Esophagus squamous epithelium (tissue), 5 donors: ENCODE results near the gene ITPR2. TPM values are rescaled to one million over a fixed set of nuclear protein-coding genes. Genes with fewer than 3 reads are reported as not detected.
"Not testable (repeated sequence)": the region's sequence is repeated elsewhere in the genome, so short reads cannot be mapped to it uniquely, and the experiment has no call there.

Experiments
- DNase-seq: peaks from one replicate; lab custom pipeline; 2025; lab: John Stamatoyannopoulos, UW
- H3K27ac ChIP-seq, 4 donors: fragments of 200-600 bp; sonication (generic); one replicate each; pipeline ENCODE4 v1.5.1; 2016 to 2019; ENCODE audit warnings: mild to moderate bottlenecking in 1 of 4
- H3K27me3 ChIP-seq, 4 donors: fragments of 200-600 bp; sonication (generic); 1 replicate in 3 of 4; 2 replicates in 1 of 4; pipeline versions ENCODE4 v1.5.1 to v1.6.0; 2017 to 2021; ENCODE audit warnings: antibody characterized with exemption in 1 of 4
- H3K36me3 ChIP-seq, 3 donors: fragments of 200-600 bp; sonication (generic); one replicate each; pipeline ENCODE4 v1.5.1; 2016 to 2019
- H3K4me1 ChIP-seq, 3 donors: fragments of 200-600 bp; sonication (generic); one replicate each; pipeline ENCODE4 v1.5.1; 2017 to 2019
- H3K4me3 ChIP-seq, 4 donors: fragments of 200-600 bp; sonication (generic); 1 replicate in 3 of 4; 2 replicates in 1 of 4; pipeline ENCODE4 v1.5.1; 2016 to 2019; ENCODE audit warnings: mild to moderate bottlenecking in 2 of 4, moderate library complexity in 1 of 4
- H3K9me3 ChIP-seq, 3 donors: fragments of 200-600 bp; sonication (generic); one replicate each; pipeline ENCODE4 v1.5.1; 2016 to 2019
- POLR2A ChIP-seq, 4 donors: fragments of 450-650 bp; IDR thresholded peaks; one replicate each; pipeline ENCODE4 v1.6.1; 2017; ENCODE audit warnings: antibody characterized with exemption in 4 of 4, mild to moderate bottlenecking in 4 of 4, moderate library complexity in 3 of 4
- WGBS, 2 donors: methylation state at CpG; one replicate each; pipeline ENCODE4 v1.1.5; 2018; 5-methylcytosine and 5-hydroxymethylcytosine counted together
- intact Hi-C: fragments of 100-400 bp; cut with DNase I; formaldehyde crosslinking; loops from one replicate; pipeline ENCODE4 v1.15.0; 2022
- total RNA-seq, 4 donors: library from RNA; depleted of rRNA; stranded (reverse); fragments of >200 nt; gene quantifications; one replicate each; pipeline ENCODE4 v1.1.0, GENCODE V29; 2016
- TF ChIP-seq, protein P1 (sequence below), 6 experiments: fragments of 450-650 bp in 4 of 6; fragments of 200-600 bp in 2 of 6; sonication (generic) in 2 of 6; IDR thresholded peaks; one replicate each; pipeline ENCODE4 v1.5.1; 2016 to 2019; ENCODE audit warnings: antibody characterized with exemption in 6 of 6, mild to moderate bottlenecking in 4 of 6, moderate library complexity in 4 of 6
- donor health status: DM: yes; HTN: yes; CAD: no.

Gene ITPR2
- total RNA-seq, 4 donors from 2014 or later = 30.7 to 49.3 (median 37.6) TPM

DNA sequence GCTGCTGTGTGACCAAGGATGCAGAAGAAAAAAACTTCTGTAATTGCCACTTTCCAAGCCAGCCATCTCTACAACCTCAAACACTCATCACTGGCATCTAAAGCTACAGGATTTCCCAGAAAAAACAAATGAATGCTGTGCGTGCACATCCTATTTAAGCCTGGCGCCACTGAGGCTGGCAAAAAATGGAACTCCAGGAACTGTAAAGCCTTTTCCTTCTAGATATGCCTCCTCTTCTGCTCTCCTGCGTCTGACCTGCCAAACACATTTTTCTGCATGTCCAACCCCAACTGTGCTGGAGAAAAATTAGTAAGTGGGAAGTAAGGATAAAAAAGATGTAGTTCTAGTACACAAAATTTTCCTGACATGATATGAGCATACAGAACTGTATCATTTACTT lies 184.9 kb downstream of the ITPR2 start:
- Histone ChIP-seq H3K36me3 (peaks cover 0 to 60% (median 0%) of the 10 kb centered on the region in 3 donors), H3K4me1 (peaks cover 0 to 3% (median 0%) of the 10 kb centered on the region in 3 donors), H3K27me3 (no peaks in the 10 kb centered on the region), H3K4me3 (no peak overlapping the region), H3K27ac (no peak overlapping the region), H3K9me3 (no peaks in the 10 kb centered on the region)
- DNase-seq = no peak
- TF ChIP-seq, protein P1, sequence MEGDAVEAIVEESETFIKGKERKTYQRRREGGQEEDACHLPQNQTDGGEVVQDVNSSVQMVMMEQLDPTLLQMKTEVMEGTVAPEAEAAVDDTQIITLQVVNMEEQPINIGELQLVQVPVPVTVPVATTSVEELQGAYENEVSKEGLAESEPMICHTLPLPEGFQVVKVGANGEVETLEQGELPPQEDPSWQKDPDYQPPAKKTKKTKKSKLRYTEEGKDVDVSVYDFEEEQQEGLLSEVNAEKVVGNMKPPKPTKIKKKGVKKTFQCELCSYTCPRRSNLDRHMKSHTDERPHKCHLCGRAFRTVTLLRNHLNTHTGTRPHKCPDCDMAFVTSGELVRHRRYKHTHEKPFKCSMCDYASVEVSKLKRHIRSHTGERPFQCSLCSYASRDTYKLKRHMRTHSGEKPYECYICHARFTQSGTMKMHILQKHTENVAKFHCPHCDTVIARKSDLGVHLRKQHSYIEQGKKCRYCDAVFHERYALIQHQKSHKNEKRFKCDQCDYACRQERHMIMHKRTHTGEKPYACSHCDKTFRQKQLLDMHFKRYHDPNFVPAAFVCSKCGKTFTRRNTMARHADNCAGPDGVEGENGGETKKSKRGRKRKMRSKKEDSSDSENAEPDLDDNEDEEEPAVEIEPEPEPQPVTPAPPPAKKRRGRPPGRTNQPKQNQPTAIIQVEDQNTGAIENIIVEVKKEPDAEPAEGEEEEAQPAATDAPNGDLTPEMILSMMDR (IDR thresholded peaks at IDR 0.05) = no peak
- no peak for TF ChIP-seq POLR2A (IDR thresholded peaks at IDR 0.05)
- intact Hi-C loops = no loop called here
- WGBS, 2 donors = 71 to 77% methylated on average over 3 of the region's 3 CpGs

DNA sequence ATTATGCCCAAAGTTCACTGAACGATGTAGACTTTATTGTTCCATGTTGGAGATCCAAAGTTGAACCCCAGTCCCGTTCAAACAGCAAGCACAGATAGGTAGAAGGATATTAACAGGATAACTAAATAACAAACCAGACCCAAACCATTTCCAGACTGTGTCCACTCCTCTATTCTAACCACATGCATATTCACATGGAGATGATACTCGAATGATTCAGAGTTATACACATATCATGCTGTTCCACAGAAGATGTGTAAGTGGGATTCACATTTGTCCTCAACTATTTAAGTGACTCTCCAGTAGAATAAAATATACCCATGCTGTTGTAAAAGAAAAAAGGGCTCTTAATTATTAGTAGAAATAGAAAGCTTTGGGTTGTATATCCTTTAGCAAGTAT lies 185.9 kb downstream of the ITPR2 start:
- Histone ChIP-seq H3K27ac (no peak overlapping the region), H3K4me1 (peaks cover 0 to 3% (median 0%) of the 10 kb centered on the region in 3 donors), H3K9me3 (no peaks in the 10 kb centered on the region), H3K4me3 (no peak overlapping the region), H3K36me3 (peaks cover 0 to 50% (median 0%) of the 10 kb centered on the region in 3 donors), H3K27me3 (no peaks in the 10 kb centered on the region)
- intact Hi-C loops = no loop called here
- 83 to 85% methylated on average over 3 of the region's 3 CpGs for WGBS, 2 donors
- DNase-seq = no peak
- no peak for TF ChIP-seq POLR2A (IDR thresholded peaks at IDR 0.05)
- TF ChIP-seq, protein P1 (IDR thresholded peaks at IDR 0.05) = no peak

GRCh38 chr12:26646571-26646970 lies 186.4 kb downstream of the ITPR2 start:
- DNase-seq = no peak
- no peak overlapping the region for H3K4me3 ChIP-seq
- WGBS, 2 donors = 62 to 89% methylated on average over 2 of the region's 2 CpGs
- intact Hi-C loops = no loop called here
- H3K9me3 ChIP-seq = no peaks in the 10 kb centered on the region
- peaks cover 0 to 45% (median 0%) of the 10 kb centered on the region in 3 donors for H3K36me3 ChIP-seq
- TF ChIP-seq, protein P1 (IDR thresholded peaks at IDR 0.05) = no peak
- TF ChIP-seq POLR2A (IDR thresholded peaks at IDR 0.05) = no peak
- peaks cover 0 to 3% (median 0%) of the 10 kb centered on the region in 3 donors for H3K4me1 ChIP-seq
- no peaks in the 10 kb centered on the region for H3K27me3 ChIP-seq
- no peak overlapping the region for H3K27ac ChIP-seq

DNA sequence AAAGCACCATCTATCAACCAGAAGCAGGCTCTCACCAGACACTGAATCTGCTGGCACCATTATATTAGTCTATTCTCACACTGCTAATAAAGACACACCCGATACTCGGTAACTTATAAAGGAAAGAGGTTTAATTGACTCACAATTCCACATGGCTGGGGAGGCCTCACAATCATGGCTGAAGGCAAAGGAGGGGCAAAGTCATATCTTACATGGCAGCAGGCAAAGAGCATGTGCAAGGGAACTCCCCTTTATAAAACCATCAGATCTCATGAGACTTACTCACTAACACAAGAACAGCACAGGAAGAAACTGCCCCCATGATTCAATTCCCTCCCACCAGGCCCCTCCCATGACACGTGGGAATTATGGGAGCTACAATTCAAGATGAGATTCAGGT lies 188.6 kb downstream of the ITPR2 start:
- H3K4me1 ChIP-seq, intact Hi-C loops, H3K9me3 ChIP-seq, DNase-seq, H3K27ac ChIP-seq, H3K27me3 ChIP-seq, H3K4me3 ChIP-seq: not testable (repeated sequence)
- peaks cover 0 to 31% (median 0%) of the 10 kb centered on the region in 3 donors for H3K36me3 ChIP-seq
- 64 to 65% methylated on average over 2 to 3 of the region's 3 CpGs for WGBS, 2 donors

- Histone ChIP-seq H3K27me3 (no peaks in the 10 kb centered on the region), H3K4me3 (no peak overlapping the region), H3K27ac (no peak overlapping the region), H3K4me1 (peaks cover 0 to 3% (median 0%) of the 10 kb centered on the region in 3 donors), H3K36me3 (peaks cover 0 to 31% (median 0%) of the 10 kb centered on the region in 3 donors), H3K9me3 (no peaks in the 10 kb centered on the region)
- no peak for TF ChIP-seq POLR2A (IDR thresholded peaks at IDR 0.05)
- no peak for DNase-seq
- intact Hi-C loops = no loop called here
- WGBS, 2 donors = 79% methylated on average over 4 of the region's 4 CpGs
Measured at GRCh38 chr12:26643532-26644315, 189.3 kb downstream of the ITPR2 start.

GRCh38 chr12:26642361-26642760 lies 190.6 kb downstream of the ITPR2 start:
- Histone ChIP-seq H3K4me3 (no peak overlapping the region), H3K27ac (no peak overlapping the region), H3K4me1 (no peaks in the 10 kb centered on the region), H3K27me3 (no peaks in the 10 kb centered on the region), H3K36me3 (peaks cover 0 to 23% (median 0%) of the 10 kb centered on the region in 3 donors), H3K9me3 (no peaks in the 10 kb centered on the region)
- 67 to 82% methylated on average over 2 of the region's 2 CpGs for WGBS, 2 donors
- TF ChIP-seq, protein P1 (IDR thresholded peaks at IDR 0.05) = no peak
- TF ChIP-seq POLR2A (IDR thresholded peaks at IDR 0.05) = no peak
- intact Hi-C loops = no loop called here
- DNase-seq = no peak
